ENCODE data around the gene PTPRG.

GRCh38 chr3:61538486-61538885, 22.9 kb upstream of the PTPRG start:
- no peak for TF ChIP-seq CTCF (IDR thresholded peaks at IDR 0.05)
- no peak for TF ChIP-seq POLR2AphosphoS5 (IDR thresholded peaks at IDR 0.05; ENCODE audit: low read depth, low read length)
- no peak for TF ChIP-seq SIN3A (IDR thresholded peaks at IDR 0.05; ENCODE audit: borderline replicate concordance, insufficient read depth, low read depth, low read length)
- no peak for TF ChIP-seq TCF7L2 (IDR thresholded peaks at IDR 0.05; ENCODE audit: low read depth, low read length)

Data from Panc1 (cell line).